ENCODE results near the gene CASP2. TPM values are rescaled to one million over a fixed set of nuclear protein-coding genes. Genes with fewer than 3 reads are reported as not detected.

CASP2 gene
- total and polyA plus RNA-seq, 11 donors, result 5.4 to 18.3 (median 11.8) TPM

DNA sequence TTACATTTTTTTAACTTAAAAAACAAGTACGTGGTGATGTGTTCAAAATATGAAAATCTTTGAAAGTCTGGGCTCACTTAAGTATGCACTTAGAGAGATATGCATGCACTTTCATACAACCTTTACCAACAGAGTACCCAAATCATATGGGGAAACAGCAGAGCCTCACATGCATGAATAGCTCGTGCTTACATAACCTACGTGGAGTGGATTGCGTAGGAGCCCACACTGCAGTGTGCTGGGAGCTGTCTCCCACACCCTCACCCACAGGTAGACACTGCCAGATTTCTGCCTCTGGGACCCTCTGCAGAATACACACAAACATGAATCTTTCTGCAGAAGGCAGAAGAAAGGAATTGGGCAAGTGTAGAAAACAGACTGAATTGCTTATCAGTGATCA, 28.3 kb downstream of the CASP2 start:
- Histone ChIP-seq H3K4me3 (no peak overlapping the region), H3K36me3 (no peaks in the 10 kb centered on the region), H3K27me3 (no peaks in the 10 kb centered on the region), H3K4me1 (peaks cover 0 to 16% (median 0%) of the 10 kb centered on the region in 12 donors), H3K27ac (no peak overlapping the region), H3K9me3 (no peaks in the 10 kb centered on the region)
- 89 to 98% (median 90%) methylated on average over 4 of the region's 4 CpGs for WGBS, 4 donors
- TF ChIP-seq, protein P1, sequence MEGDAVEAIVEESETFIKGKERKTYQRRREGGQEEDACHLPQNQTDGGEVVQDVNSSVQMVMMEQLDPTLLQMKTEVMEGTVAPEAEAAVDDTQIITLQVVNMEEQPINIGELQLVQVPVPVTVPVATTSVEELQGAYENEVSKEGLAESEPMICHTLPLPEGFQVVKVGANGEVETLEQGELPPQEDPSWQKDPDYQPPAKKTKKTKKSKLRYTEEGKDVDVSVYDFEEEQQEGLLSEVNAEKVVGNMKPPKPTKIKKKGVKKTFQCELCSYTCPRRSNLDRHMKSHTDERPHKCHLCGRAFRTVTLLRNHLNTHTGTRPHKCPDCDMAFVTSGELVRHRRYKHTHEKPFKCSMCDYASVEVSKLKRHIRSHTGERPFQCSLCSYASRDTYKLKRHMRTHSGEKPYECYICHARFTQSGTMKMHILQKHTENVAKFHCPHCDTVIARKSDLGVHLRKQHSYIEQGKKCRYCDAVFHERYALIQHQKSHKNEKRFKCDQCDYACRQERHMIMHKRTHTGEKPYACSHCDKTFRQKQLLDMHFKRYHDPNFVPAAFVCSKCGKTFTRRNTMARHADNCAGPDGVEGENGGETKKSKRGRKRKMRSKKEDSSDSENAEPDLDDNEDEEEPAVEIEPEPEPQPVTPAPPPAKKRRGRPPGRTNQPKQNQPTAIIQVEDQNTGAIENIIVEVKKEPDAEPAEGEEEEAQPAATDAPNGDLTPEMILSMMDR (IDR thresholded peaks at IDR 0.05), result no peak
- no peak for TF ChIP-seq POLR2A (IDR thresholded peaks at IDR 0.05)
- DNase-seq (no peak), ATAC-seq (no peak)
- intact Hi-C loops (cut with DNase I), result loop anchor here in 2 of 10 donors (5.0 to 10.0 kb wide), 2 partner anchors 46 to 98 kb away; partner anchors contain the start of gene FAM131B (in 1 of the 2)

DNA sequence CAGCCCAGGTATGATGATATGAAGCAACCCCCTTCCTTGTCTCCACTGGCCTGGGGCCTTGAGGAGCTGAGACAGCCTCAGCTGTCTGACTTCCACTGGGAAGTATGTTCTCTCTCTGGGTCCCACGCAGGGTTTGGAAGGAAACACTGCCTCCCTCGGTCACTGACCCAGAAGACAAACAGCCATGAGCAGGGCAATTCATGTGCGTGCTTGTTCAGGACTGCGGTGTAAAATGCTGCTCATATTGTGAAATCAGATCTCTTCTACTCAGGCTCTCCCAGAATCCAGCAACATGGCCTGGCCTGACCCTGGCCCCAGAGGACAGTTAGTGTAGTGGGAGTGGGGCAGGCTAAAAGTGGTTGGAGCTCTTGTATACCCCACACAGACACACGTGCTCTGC, 30.5 kb downstream of the CASP2 start:
- peak; percentile 28 to 60 (median 44) for ATAC-seq
- intact Hi-C loops (cut with DNase I), result loop anchor here in 2 of 10 donors (5.0 to 10.0 kb wide), 2 partner anchors 44 to 96 kb away; partner anchors contain the start of gene FAM131B (in 1 of the 2)

DNA sequence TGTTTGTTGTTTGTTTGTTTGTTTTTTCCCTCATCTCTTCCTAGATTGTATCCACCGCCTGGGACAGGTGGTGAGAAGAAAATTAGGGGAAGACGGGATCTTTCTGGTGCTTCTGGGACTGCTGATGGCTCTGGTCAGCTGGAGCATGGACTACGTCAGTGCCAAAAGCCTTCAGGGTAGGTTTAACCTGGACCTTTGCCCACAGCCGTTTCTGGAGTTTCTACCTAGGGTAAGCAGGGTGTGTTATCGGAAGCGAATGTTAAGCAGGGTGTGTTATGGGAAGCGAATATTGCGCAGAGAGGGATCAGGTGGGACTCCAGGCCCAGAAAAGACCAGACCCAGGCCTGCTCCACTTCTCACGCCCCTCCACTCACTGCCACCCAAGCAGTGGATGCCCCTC, 32.5 kb downstream of the CASP2 start:
- Histone ChIP-seq H3K27me3 (no peaks in the 10 kb centered on the region), H3K9me3 (no peaks in the 10 kb centered on the region), H3K36me3 (no peaks in the 10 kb centered on the region), H3K4me3 (no peak overlapping the region), H3K27ac (no peak overlapping the region), H3K4me1 (peaks cover 0 to 17% (median 0%) of the 10 kb centered on the region in 12 donors)
- intact Hi-C loops (cut with DNase I), result loop anchor here in 4 of 10 donors (5.0 to 10.0 kb wide), 5 partner anchors 37 to 606 kb away; partner anchors contain the start of gene ZYX (in 1 of the 4)
- no peak for TF ChIP-seq POLR2A (IDR thresholded peaks at IDR 0.05)
- TF ChIP-seq, protein P1 (IDR thresholded peaks at IDR 0.05), result no peak
- 73 to 89% (median 78%) methylated on average over 8 to 9 of the region's 9 CpGs for WGBS, 4 donors
- ATAC-seq (no peak), DNase-seq (no peak)

More for the DNA sequence above, 30.5 kb downstream of the CASP2 start:
- Histone ChIP-seq H3K27me3 (no peaks in the 10 kb centered on the region), H3K9me3 (no peaks in the 10 kb centered on the region), H3K4me1 (peaks cover 0 to 23% (median 0%) of the 10 kb centered on the region in 12 donors), H3K27ac (peak overlapping the region in 1 of 12 donors; percentile 30), H3K36me3 (no peaks in the 10 kb centered on the region), H3K4me3 (no peak overlapping the region)
- peak in 2 of 5 donors; percentile 33 to 36 for DNase-seq
- TF ChIP-seq, protein P1 (IDR thresholded peaks at IDR 0.05), result no peak
- no peak for TF ChIP-seq POLR2A (IDR thresholded peaks at IDR 0.05)
- WGBS, 4 donors, result 52 to 74% (median 70%) methylated on average over 5 of the region's 5 CpGs

DNA sequence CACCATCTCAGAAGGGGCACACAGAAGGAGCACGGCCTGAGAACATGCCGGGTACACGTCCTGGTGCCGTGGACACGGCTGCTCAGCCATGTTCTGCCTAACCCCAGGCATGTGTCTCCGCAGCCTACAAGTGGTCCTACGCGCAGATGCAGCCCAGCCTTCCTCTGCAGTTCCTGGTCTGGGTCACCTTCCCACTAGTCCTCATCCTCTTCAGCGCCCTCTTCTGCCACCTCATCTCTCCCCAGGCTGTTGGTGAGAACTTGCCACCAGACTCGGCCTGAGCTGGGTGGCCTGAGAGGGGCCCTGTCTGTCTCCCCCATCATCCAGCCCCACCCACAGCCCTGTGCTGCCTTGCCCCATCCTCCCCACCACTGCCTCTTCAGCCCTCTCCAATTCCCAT, 33.1 kb downstream of the CASP2 start:
- Histone ChIP-seq H3K36me3 (no peaks in the 10 kb centered on the region), H3K4me3 (no peak overlapping the region), H3K27ac (no peak overlapping the region), H3K27me3 (no peaks in the 10 kb centered on the region), H3K4me1 (peaks cover 0 to 17% (median 0%) of the 10 kb centered on the region in 12 donors), H3K9me3 (no peaks in the 10 kb centered on the region)
- no peak for ATAC-seq
- no peak for DNase-seq
- TF ChIP-seq, protein P1 (IDR thresholded peaks at IDR 0.05), result no peak
- no peak for TF ChIP-seq POLR2A (IDR thresholded peaks at IDR 0.05)
- 94 to 96% (median 96%) methylated on average over 10 of the region's 10 CpGs for WGBS, 4 donors
- intact Hi-C loops (cut with DNase I), result loop anchor here in 4 of 10 donors (5.0 to 10.0 kb wide), 5 partner anchors 36 to 606 kb away; partner anchors contain the start of gene ZYX (in 1 of the 4)

All from heart left ventricle (tissue), 16 donors.